Measurements from ENCODE around the gene HP1BP3.

Gene HP1BP3

GRCh38 chr1:20763417-20763816 lies 23.7 kb downstream of the HP1BP3 start:
- DNase-seq, result no peak

GRCh38 chr1:20760322-20760721 lies 26.8 kb downstream of the HP1BP3 start:
- no peak for DNase-seq

DNA sequence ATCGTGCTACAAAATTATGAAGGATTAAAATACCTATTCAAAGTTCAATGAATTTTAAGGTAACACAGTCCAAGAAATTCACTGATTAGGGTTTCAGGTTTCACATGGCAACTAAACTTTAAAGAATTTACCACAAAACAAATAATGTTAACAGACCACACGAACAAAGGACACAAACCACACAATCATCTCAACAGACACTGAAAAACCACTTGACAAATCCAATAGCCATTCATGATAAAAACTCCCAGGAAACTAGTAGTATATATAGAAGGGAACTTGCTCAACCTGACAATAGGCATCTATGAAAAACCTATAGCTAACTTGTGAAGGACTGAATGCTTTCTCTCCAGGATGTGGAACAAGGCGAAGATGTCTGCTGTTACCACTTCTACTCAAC lies 33.5 kb downstream of the HP1BP3 start:
- DNase-seq, result no peak

DNA sequence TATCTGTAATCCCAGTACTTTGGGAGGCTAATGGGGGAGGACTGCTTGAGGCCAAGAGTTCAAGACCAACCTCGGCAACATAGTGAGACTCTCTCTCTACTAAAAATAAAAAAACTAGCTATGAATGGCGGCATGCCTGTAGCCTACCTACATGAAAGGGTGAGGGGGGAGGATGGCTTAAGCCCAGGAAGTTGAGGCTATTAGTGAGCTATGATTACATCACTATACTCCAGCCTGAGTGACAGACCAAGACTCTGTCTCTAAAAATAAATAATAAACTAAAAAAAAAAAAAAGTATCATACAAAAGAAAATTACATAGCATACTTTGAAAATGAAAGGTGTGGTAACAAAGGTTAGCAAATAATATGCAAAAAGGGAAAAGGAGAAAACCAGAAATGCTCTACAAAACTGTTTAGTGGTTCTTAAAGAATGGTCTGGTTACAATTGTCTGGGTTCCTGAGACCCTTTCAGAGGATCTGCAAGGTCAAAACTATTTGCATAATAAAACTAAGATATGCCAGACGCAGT lies 35.6 kb downstream of the HP1BP3 start:
- DNase-seq, result no peak

DNA sequence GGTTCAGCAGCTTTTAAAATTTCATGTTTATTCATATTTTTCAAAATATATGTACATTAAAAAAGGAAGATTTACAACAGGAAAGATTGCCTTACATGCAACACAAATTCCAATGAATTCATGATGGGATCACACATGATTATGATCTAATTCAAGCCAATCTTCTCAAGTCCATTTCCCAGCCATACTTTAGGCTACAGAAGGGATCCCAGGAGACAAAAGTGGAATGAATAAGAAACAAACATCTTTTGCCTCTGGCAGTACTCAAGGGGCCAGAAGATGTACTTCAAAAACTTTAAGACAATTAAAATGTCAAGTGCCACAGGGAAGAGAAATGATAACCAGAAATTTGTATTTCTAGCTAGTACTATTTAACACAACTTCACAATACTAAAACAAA lies 44.4 kb downstream of the HP1BP3 start:
- DNase-seq, result no peak

- DNase-seq, result no peak
Measured at GRCh38 chr1:20740781-20741180, 46.3 kb downstream of the HP1BP3 start.

GRCh38 chr1:20739225-20739624 lies 47.9 kb downstream of the HP1BP3 start:
- no peak for DNase-seq

GRCh38 chr1:20735581-20736111 lies 51.5 kb downstream of the HP1BP3 start:
- DNase-seq, result no peak

GRCh38 chr1:20733360-20733975 lies 53.6 kb downstream of the HP1BP3 start:
- no peak for DNase-seq

DNA sequence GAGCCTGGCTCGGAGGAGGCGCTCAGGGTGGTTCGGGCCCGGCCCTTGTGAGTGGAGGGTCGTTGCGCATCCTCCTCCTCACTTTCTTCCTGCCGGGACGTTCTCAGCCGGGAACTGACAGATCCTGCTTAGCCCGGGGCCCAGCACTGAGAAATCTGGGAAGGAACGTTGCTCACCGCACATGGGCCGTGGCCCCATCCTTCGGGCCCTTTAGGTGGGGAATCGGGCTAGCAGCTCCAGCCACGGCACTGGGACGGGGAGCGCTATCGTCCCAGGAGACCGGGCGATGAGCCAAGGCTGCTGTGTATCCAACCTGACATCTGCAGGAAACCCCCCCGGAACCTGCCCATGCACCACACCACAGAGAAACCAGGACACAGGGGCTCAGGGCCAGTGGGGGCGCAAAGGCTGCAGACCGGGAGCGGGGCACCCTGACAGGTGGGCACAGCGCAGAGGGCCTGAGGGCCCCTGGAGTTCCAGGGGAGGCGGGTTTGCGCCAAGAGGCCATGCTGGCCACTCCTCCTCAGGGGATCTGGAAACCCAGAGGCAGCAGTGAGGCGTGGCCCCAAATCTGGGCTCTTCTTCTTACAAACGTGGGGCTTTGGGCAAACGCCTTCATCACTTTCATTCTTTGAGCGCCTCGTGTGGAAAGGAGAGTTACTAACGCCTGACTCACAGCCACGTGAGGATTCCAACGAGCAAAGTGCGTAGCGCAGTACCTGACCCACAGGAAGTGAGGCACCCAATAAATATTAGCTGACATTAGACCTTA lies 54.3 kb downstream of the HP1BP3 start, which contains the start of gene SH2D5:
Gene SH2D5, minus strand, starts transcription at position 116 of the 772 bp plus-strand sequence. CDS start 4,659 bp downstream, outside the sequence.
- DNase-seq, result peak; percentile 72

DNA sequence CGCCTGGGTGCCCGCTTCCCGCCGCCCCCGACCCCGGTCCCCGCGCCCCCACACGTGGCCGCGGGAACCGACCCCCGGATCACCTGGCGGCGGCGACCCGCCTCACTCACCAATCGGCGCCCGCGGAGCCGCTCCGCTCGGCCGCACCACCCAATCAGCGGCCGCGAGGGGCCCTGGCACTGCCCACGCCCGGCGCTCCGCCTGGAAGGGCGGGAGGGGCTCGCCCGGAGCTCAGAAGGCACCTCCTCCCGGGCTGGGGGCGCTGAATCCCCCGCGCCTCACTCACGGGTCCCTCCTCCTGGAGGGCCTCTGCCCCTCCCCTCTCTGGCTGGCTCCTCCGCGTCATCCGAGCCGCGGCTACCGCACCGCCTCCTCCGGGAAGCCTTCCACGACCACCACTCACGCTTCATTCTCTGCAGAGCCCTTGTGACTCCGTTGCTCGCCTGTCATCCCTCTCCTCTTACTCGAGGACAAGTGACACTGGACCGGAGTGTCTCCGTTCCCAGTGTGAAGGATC lies 55.0 kb downstream of the HP1BP3 start:
- peak; percentile 48 to 61 for DNase-seq

DNA sequence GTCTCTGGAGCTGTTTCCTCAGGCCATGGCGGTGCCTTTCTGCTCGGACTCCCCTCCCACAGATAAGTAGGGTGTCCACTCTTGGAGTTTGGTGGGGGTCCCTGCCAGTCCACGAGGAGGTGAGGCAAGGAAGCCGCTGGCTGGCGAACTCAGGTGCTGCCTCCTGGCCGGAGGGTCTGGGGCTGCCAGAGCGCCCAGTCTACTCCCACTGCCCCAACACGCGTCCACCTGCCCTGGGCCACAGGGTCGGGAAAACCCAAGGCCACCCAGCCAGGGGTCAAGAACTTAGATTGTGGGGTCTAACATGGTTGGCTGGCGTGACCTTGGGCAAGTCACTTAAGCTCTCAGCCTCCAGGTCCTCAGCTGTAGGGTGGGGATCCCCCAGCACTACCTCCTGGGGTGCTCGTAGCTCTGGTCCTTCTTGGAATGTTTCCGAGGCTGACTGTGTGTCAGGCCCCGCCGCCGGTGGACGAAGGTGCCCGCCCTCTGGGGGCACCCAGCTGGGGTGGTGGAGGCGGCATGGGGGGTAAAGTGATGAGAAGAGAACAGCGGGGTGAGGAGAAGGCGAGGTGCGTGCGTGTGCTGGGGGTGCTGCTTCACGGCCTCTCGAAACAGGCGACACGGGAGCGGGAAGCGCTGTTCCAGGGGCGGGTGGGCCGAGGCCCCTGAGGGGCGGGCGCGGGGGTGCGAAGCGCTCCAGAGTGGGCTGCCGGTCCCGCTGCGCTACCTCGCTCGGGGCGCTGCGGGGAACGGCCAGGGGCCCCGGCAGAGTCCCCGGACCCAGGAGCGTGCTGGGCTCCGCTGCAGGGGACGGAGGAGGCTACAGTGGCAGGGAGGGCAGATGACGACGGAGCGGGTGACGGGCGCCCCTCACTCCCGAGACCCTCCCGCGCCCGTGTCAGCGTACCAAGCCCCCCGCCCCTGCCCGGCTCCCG lies 55.8 kb downstream of the HP1BP3 start:
- DNase-seq, result peak in 1 of 2 donors; percentile 15

DNA sequence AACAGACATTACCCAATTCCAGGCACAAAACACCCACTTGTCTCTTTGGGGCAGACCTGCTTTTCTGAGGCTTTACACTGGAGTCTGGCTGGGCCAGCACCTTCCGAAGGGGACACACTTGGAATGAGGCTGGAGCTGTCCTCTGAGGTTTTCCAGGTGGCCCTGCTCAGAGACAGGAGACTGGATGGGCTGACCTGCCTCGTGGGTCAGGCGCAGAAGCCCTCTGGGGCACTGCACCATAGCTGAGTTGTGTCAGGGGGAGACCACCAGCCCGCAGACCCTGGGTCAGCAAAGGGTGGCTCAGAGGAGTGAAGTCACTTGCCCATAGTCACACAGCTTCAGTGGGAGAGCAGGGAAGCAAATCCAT lies 56.4 kb downstream of the HP1BP3 start:
- DNase-seq, result no peak

DNA sequence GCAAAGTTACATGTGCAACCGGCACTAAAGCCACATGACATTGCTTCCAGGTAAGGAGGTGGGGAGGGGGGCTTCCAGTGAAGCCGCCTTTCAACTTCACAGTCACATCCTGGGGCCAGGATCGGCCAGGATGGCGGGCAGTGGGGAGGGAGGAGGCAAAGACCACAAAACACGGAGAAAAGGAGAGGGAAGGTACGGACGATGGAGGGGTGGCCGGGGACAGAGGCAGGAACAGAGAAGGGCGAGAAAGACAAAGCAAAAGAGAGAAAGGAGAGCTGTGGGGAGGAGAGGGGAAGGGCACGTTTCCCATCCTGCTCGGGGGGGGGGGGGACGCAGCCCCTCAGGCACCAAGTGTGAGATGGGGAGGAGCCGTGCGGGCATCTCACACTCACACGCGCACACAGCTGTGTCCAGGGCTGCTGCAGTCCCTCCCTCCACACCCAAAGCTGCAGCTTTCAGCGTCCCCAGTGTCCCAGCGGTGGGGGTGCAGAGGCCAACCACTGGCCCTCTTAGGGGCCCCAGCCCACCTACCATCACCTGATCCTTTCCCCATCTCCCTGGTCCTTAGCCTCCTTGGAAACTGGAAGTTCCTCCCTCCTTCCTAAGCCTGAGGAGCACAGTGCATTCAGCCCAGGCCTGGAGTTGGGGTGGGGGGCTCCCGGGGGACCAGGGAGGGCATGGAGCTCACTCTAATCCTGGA lies 57.0 kb downstream of the HP1BP3 start:
- no peak for DNase-seq

DNA sequence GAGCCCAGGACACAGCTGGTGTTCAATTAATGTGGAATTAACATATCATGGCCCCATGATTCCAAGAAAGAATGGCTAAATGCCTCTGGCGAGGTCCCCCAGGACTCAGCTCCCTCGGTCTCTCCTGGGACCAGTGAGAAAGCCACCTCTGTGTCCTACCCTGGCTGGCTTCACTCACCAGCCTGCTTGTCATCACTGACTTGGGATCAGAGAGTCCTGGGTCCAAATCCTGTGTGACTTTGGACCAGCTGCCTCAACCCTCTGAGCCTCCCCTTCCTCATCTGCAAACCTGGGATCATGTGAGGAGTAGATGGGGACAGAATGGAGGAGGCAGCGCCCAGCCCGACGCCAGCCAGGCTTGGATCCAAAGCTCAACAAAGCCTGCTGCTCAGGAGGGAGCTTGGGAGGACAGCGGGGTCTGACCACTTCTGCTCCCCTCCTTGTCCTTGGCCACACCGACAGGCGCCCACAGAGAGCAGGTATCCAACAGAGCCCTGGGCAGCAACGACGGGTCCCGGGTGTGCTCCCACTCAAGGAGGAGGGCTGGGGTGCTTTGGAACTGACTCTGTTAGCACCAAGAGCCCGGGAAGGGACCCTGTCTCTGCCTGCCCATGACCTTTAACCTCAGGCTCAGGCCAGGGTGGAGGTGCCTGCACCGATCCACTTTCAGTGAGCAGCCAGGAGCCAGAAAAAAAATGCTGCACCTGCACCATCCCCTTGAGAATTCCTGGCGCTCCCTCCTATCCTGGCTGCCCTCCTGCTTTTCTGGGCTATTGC lies 57.8 kb downstream of the HP1BP3 start:
- no peak for DNase-seq

DNA sequence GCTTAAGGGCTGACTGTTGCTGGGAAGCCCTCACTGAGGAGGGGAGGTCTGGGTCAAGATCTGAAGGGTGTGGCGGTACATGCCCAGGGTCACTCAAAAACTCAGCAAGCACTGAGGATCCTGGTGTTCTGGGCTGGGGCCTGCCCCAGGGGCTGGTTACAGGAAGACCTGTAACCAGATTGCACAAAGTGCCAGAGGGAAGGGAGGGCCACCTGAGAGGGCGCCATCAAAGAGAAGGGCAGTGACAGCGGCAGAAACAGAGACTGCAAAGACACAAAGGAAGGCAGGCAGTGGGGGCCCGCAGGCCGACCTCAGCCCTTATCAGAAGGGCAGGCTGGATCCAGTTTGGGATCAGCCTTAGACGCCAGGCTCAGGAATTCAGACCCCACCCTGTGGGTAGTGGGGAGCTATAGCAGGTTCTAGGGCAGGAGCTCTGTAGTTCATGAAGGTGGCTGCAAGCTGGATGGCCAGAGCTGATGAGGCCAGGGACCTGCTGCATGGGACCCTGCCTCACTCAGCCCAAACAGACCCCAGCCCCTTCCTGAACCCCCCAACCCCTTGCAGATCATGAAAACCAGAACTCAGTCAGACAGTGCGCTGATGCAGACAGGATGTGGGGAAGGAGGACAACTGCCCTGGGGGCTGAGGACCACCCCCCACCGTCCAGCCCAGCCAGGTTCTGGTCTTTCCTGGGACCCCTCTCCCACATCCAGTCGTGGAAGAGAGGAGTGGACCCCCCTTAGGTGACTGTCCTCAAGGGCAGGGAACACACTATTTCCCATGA lies 58.5 kb downstream of the HP1BP3 start:
- DNase-seq, result no peak

- DNase-seq, result no peak
Measured at GRCh38 chr1:20727746-20728316, 59.3 kb downstream of the HP1BP3 start.

DNA sequence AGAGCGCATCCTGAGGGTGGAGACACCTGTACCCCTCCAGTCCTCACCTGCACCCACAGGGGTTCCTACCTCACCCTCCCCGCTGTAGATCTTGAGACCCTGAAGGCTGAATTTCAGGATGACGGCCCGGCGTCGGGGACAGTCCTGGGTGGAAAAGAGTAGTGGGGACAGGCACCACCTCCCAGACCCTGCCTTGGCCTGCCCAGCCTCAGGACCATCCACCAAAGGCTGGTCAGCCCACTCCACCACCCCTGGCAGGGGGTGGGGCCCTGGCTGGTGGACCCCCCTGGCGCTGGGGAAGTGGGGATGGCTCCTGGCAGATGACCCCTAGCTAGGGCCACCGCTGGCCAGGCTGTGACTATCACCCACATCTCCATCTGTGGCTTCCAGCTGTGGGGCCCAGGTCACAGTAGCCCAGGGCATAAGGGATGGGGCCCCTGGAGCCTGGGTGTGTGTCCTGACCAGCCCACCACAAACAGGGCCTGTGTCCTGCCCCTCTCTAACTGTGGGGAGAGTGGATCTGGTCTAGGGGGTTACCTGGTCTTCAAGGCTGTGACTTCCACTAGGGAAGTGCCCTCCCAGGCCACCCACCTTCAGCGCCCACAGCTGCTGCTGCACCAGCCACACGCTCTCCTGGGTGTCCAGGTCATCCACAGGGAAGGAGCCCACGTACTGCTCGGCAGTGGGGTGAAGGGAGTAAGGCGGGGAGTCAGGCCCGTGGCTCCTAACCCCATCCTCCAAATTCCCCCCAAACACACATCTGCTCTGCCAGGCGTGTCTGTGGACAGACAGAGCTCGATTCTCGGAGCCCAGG lies 60.0 kb downstream of the HP1BP3 start:
- DNase-seq, result no peak
